Skeletal muscle tissue (tissue), 4 donors: ENCODE measurements around the gene GSTA5. TPM values are rescaled to one million over a fixed set of nuclear protein-coding genes. Genes with fewer than 3 reads are reported as not detected.

Source experiments
- H3K27ac ChIP-seq: one replicate; pipeline ENCODE4 v1.7.0; 2013; ENCODE audit warnings: mild to moderate bottlenecking, low read depth, low read length, inconsistent platforms
- H3K27me3 ChIP-seq, 3 donors: one replicate each; pipeline ENCODE4 v1.7.0; 2013; ENCODE audit warnings: low read length in 3 of 3; ENCODE audit not compliant: control insufficient read depth in 3 of 3, insufficient read depth in 3 of 3
- H3K36me3 ChIP-seq, 3 donors: one replicate each; pipeline ENCODE4 v1.7.0; 2013; ENCODE audit warnings: low read length in 3 of 3; ENCODE audit not compliant: control insufficient read depth in 3 of 3, insufficient read depth in 3 of 3
- H3K4me1 ChIP-seq, 3 donors: one replicate each; pipeline ENCODE4 v1.7.0; 2013; ENCODE audit warnings: low read length in 3 of 3, mild to moderate bottlenecking in 3 of 3; ENCODE audit not compliant: control insufficient read depth in 3 of 3, insufficient read depth in 3 of 3
- H3K4me3 ChIP-seq, 3 donors: one replicate each; pipeline ENCODE4 v1.7.0; 2013; ENCODE audit warnings: low read length in 3 of 3
- H3K9ac ChIP-seq, 3 donors: one replicate each; pipeline ENCODE4 v1.7.0; 2013; ENCODE audit warnings: low read length in 3 of 3, mild to moderate bottlenecking in 3 of 3, moderate library complexity in 2 of 3, low read depth in 1 of 3
- H3K9me3 ChIP-seq, 3 donors: one replicate each; pipeline ENCODE4 v1.7.0; 2013; ENCODE audit warnings: low read length in 3 of 3; ENCODE audit not compliant: control insufficient read depth in 3 of 3
- total RNA-seq: library from RNA; depleted of rRNA; stranded (reverse); fragments of >200 nt; gene quantifications from one replicate; pipeline ENCODE4 v1.2.3, GENCODE V29; 2014
- donor health status: Osteomylitis.

Gene GSTA5
- total RNA-seq, result not detected

- H3K9me3 ChIP-seq, result no peaks in the 10 kb centered on the region
- H3K36me3 ChIP-seq, result no peaks in the 10 kb centered on the region
- H3K27me3 ChIP-seq, result peaks cover 0 to 8% (median 0%) of the 10 kb centered on the region in 3 donors
- H3K27ac ChIP-seq, result no peak within 1 kb of the TSS
- H3K4me1 ChIP-seq, result no peaks in the 10 kb centered on the region
- H3K9ac ChIP-seq, result no peak within 1 kb of the TSS
- no peak within 1 kb of the TSS for H3K4me3 ChIP-seq
Observed at GRCh38 chr6:52840763-52841585, at the start of gene GSTA5. TSS of gene GSTA5 (minus strand) at chr6:52840813.

DNA sequence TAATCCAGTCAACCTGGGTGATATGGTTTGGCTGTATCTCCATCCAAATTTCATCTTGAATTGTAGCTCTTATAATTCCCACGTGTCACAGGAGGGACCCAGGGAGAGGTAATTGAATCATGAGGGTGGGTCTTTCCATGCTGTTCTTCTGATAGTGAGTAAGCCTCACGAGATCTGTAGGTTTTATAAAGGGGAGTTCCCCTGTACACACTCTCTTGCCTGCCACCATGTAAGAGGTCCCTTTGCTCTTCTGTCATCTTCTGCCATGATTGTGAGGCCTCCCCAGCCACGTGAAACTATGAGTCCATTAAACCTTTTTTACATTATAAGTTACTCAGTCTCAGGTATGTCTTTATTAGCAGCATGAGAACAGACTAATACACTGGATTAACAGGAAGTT is 49.4 kb upstream of the GSTA5 start:
- Histone ChIP-seq H3K27me3 (no peaks in the 10 kb centered on the region), H3K36me3 (no peaks in the 10 kb centered on the region), H3K4me1 (no peaks in the 10 kb centered on the region), H3K27ac (no peak overlapping the region), H3K9me3 (no peaks in the 10 kb centered on the region), H3K4me3 (no peak overlapping the region), H3K9ac (no peak overlapping the region)

DNA sequence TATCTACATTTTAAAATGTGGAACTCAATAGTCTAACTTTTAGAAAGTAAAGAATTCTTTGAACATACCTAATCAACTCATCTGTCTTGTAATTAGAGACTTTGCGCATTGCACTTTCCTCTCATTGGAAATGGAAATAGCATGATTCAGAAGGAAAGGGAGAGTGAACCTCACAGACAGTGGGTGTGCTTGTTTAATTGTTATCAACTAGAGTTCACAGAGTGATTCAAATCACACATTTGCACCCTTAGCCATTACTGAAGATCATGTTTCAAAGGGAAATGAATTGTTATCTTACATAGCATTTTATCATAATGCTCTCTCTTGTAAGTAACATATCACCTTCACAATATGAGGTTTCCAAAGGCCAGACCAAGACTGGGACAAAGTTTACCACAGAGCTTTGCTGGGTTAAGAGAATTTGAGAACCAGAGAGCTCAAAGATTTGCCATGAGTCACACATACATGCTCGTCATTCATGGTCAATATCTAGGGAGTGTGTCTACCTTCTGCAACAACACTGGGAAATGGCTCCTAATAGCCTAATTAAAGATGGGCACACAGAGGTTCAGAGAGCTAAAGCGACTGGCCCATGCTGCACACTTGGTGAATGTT is 47.4 kb upstream of the GSTA5 start:
- Histone ChIP-seq H3K9me3 (no peaks in the 10 kb centered on the region), H3K9ac (no peak overlapping the region), H3K27me3 (no peaks in the 10 kb centered on the region), H3K4me3 (no peak overlapping the region), H3K4me1 (no peaks in the 10 kb centered on the region), H3K27ac (no peak overlapping the region), H3K36me3 (no peaks in the 10 kb centered on the region)

DNA sequence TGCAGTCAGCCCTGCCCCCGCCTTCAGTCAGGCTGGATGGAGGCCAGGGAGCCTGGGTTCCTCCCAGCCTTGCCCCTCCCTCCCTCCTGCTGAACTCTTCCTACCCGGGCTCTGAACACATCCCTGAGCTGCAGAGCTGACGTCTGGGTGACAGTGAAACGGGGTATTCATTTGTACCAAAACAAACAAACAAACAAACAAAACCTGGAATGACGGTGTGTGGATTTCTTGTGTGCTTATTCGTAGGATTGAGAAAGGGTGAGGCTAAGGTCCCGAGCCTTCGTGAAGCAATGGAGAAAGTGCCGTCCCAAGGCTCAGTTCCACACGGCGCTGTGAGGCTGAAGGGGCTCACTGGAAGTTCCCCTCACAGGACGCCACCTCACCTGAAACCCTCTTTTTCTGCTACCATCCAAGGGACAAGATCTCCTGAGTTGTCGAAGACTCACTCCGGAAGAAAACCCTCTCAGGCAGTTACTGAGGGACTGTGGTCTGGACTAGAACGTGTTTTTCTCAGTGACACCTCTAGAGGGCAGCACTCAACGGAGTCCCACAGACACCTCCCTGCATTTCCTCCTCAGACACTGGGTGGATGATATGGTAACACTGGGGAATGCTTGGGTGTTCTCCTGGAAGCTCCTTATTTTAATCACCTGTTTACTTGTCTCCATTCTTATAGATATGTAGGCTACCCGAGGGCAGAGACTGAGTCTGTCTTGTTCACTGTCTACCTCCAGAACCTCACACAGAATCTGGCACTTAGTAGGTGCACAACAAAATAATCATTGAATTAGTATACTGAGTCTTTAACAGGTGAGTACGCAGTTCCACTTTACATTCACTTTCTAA is 41.6 kb upstream of the GSTA5 start:
- Histone ChIP-seq H3K4me3 (peak overlapping the region; percentile 73 to 81 (median 74)), H3K4me1 (peaks cover 0 to 7% (median 2%) of the 10 kb centered on the region in 3 donors), H3K9me3 (no peaks in the 10 kb centered on the region), H3K36me3 (no peaks in the 10 kb centered on the region), H3K9ac (peak overlapping the region; percentile 67 to 79 (median 67)), H3K27me3 (no peaks in the 10 kb centered on the region), H3K27ac (no peak overlapping the region)

GRCh38 chr6:52881662-52881995 is 41.0 kb upstream of the GSTA5 start:
- Histone ChIP-seq H3K9me3 (no peaks in the 10 kb centered on the region), H3K27ac (no peak overlapping the region), H3K4me3 (peak overlapping the region in 2 of 3 donors; percentile 73 to 81), H3K27me3 (no peaks in the 10 kb centered on the region), H3K4me1 (peaks cover 0 to 7% (median 2%) of the 10 kb centered on the region in 3 donors), H3K9ac (peak overlapping the region in 1 of 3 donors; percentile 79), H3K36me3 (no peaks in the 10 kb centered on the region)

GRCh38 chr6:52877786-52878185 is 37.2 kb upstream of the GSTA5 start:
- H3K9ac ChIP-seq, result no peak overlapping the region
- H3K27ac ChIP-seq, result no peak overlapping the region
- no peaks in the 10 kb centered on the region for H3K9me3 ChIP-seq

GRCh38 chr6:52877168-52877567 is 36.6 kb upstream of the GSTA5 start:
- no peaks in the 10 kb centered on the region for H3K27me3 ChIP-seq
- H3K27ac ChIP-seq, result no peak overlapping the region
- no peak overlapping the region for H3K4me3 ChIP-seq
- H3K4me1 ChIP-seq, result peaks cover 0 to 5% (median 2%) of the 10 kb centered on the region in 3 donors
- H3K36me3 ChIP-seq, result no peaks in the 10 kb centered on the region
- no peaks in the 10 kb centered on the region for H3K9me3 ChIP-seq
- H3K9ac ChIP-seq, result no peak overlapping the region

More at GRCh38 chr6:52877786-52878185, 37.2 kb upstream of the GSTA5 start:
- peaks cover 0 to 7% (median 2%) of the 10 kb centered on the region in 3 donors for H3K4me1 ChIP-seq
- no peak overlapping the region for H3K4me3 ChIP-seq
- H3K36me3 ChIP-seq, result no peaks in the 10 kb centered on the region
- no peaks in the 10 kb centered on the region for H3K27me3 ChIP-seq

GRCh38 chr6:52876056-52876787 is 35.6 kb upstream of the GSTA5 start:
- Histone ChIP-seq H3K4me3 (no peak overlapping the region), H3K4me1 (no peaks in the 10 kb centered on the region), H3K36me3 (no peaks in the 10 kb centered on the region)

GRCh38 chr6:52872031-52872430 is 31.4 kb upstream of the GSTA5 start:
- Histone ChIP-seq H3K9me3 (no peaks in the 10 kb centered on the region), H3K27ac (no peak overlapping the region), H3K9ac (no peak overlapping the region), H3K36me3 (no peaks in the 10 kb centered on the region), H3K4me3 (no peak overlapping the region), H3K27me3 (no peaks in the 10 kb centered on the region), H3K4me1 (no peaks in the 10 kb centered on the region)

More at GRCh38 chr6:52876056-52876787, 35.6 kb upstream of the GSTA5 start:
- no peaks in the 10 kb centered on the region for H3K27me3 ChIP-seq
- H3K9me3 ChIP-seq, result no peaks in the 10 kb centered on the region
- H3K9ac ChIP-seq, result no peak overlapping the region
- H3K27ac ChIP-seq, result no peak overlapping the region
